GM19351 (cell line): ENCODE data around the gene PITX1.
"Not testable (repeated sequence)": the region's sequence is repeated elsewhere in the genome, so short reads cannot be mapped to it uniquely, and the experiment has no call there.

Experiments
- ATAC-seq: cut with Tn5 transposase; IDR thresholded peaks from one replicate; pipeline ENCODE4 v1.9.1; 2021; ENCODE audit warnings: mild to moderate bottlenecking, moderate library complexity; ENCODE audit not compliant: unreplicated experiment

The PITX1 gene

DNA sequence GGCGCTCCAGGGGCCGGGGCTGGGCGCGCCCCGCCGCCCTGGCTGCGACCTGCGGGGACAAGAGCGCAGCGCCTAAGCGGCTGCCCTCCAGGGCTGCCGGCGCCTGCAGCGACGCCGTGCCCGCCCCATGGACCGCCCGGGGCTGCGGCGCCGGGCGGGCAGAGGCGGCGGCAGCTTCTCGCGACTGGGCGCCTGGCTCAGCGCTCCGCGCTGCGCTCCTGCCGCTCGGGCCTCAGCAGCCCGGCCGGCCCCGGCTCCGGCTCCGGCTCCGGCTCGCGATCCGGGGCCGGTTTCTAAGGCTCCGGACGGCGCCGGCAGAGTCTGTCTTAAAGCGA lies at the start of gene PITX1:
TSS of gene PITX1 (minus strand) at position 328 of the 335 bp plus-strand sequence. CDS start 347 bp downstream, outside the sequence.
- ATAC-seq: no peak

DNA sequence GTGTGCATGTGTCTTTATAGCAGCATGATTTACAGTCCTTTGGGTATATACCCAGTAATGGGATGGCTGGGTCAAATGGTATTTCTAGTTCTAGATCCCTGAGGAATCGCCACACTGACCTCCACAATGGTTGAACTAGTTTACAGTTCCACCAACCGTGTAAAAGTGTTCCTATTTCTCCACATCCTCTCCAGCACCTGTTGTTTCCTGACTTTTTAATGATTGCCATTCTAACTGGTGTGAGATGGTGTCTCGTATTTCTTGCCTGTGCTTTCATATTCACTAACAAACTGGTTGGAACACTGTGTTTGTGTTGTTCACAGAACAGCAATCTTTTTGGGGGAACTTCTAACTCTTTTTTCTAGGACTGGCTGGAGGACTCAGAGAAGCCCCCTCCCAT lies 49.3 kb upstream of the PITX1 start:
- not testable (repeated sequence) for ATAC-seq

DNA sequence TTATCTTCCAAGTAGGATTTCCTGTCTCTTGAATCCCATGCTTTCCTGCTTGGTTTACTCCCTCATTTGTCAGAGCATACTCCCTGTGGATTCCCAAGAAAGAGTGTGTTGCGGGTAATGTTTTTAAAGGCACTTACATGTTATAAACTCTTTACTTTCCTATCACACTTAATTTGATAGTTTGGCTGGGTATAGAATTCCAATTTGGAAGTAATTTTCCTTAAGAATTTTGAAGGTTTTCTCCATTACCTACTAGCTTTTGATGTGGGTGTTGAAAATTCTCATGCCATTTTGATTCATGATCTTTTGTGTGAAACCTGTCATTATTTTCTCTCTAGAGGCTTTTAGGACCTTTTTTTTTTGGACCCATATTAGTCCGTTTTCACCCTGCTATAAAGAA lies 47.2 kb upstream of the PITX1 start:
- no peak for ATAC-seq

DNA sequence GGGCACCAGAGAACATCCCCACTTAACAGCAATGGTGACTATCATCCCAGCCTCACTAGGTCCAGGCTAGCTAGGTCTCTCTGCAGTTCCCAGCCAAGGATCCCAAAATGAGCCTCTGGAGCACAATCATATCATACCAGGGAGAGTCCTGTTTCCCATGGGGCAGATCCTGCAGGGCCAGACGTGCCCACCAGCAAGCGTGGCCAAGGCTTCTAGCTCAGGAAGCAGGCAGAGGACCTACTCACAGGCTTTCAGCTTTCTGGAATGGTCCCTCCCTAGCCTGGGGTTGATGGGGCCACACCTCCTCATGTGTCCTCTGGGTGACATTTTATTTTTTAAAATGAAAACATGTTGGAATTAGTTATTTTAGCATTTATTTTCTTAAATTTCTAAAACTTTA lies 45.7 kb upstream of the PITX1 start:
- ATAC-seq: no peak

- no peak for ATAC-seq
These were observed 45.2 kb upstream of the PITX1 start for GRCh38 chr5:135079099-135079681.

GRCh38 chr5:135076801-135077200 lies 42.8 kb upstream of the PITX1 start:
- no peak for ATAC-seq

DNA sequence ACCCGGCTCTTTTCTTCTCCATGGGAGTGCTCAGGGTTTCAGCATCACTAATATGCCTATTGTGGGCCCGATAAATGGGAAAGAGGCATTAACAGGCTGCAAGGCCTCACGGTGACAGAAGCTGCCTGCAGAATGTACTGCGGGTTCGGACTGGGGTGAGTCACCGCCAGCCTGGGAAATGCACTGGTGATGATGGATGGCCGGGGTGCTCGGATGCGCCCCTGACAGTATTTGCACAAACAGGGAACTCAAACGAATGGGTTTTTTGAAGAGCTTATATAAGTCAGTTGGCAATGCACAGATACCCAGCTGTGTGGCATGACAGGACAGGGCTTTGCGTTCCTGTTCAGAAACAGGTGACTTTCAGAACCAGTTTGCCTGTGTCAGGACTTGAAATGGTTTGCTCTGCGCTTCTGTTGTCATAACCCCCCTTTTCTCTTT lies 42.0 kb upstream of the PITX1 start:
- ATAC-seq: no peak

- no peak for ATAC-seq
These were observed 41.6 kb upstream of the PITX1 start for GRCh38 chr5:135075621-135076020.

DNA sequence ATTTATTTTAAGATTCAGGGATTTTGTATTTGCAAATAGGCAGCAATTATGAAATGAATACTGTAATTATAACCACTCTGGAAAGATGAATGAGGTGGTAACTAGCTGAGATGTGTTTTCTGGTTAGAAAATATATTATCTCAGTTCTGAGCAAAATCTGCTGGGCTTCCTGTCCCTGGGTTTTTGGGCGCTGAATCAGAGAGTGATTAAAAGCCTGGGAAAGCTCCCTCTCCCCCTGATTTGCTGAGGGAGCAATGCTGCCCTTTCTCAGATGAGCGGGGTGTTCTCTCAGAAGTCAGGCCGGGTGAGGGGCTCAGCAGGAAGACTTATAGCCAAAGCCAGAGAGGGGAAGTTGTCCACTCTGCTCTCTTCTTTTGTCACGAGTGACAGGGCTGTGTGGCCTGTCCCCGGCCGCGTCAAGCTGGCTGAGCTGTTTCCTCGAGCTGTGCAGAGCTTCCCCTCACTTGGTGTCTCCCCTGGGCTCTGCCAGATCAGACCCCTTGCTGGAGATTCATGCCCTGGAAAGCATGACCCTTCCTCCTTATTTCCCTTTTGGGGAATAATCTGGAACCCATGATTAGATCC lies 39.8 kb upstream of the PITX1 start:
- ATAC-seq: no peak

- no peak for ATAC-seq
These were observed 38.6 kb upstream of the PITX1 start for GRCh38 chr5:135072387-135073281.

GRCh38 chr5:135071311-135071710 lies 37.3 kb upstream of the PITX1 start:
- ATAC-seq: no peak

- ATAC-seq: no peak
These were observed 36.0 kb upstream of the PITX1 start for GRCh38 chr5:135069895-135070657.

DNA sequence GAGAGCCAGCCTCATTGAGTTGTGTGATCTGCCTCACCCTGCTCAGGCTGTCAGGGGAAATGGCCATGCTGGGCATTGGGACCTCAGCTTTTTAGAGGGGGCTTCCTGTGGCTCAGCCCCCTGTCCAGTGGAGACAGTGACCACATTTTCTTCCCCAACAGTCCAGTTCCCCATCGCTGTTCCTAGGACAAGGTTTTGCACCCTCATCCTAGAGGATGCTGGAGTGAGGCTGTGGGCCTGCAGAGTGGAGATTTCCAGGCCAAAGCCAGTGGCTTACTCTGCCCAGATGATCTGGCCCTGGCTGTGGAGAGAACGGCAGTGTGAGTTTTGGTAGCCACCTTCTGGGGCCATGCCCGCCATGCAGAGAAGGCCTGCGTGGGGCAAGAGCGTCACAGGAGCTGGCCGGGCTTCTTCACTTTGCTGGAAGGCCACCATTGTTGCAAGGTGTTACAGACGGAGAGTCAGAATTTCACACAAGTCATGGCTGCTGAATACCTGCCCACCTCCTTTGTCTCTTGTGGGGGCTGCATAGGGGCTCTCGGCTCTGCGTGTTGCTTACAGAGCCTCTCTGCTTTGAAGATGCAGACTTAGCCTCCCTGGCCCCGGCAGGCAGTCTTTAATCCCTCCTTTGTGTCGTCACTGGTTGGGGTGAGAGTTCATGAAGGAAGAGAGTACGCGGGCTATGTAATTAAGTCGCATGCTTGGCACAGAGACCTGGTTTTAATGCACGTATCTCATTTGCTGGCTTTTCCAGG lies 35.2 kb upstream of the PITX1 start:
- no peak for ATAC-seq

DNA sequence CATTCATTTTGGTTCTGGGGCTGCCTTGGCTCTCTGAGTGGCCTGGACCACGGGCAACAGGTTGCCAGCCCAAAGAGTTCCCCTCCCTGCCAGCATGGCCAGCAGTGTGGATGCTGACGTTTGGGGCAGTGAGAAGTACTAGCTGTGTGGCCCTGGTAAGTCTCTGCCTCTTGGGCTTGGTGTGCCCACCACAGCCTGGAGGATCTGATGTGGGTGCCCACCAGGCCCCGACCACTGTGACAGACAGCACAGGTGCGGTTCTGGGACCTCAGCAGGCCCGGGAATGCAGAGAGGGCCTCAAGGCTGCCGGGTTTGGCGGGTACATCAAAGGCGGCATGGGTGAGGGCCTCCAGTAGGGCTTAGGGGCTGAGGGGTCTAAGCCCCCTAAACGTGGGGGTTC lies 33.6 kb upstream of the PITX1 start:
- no peak for ATAC-seq

DNA sequence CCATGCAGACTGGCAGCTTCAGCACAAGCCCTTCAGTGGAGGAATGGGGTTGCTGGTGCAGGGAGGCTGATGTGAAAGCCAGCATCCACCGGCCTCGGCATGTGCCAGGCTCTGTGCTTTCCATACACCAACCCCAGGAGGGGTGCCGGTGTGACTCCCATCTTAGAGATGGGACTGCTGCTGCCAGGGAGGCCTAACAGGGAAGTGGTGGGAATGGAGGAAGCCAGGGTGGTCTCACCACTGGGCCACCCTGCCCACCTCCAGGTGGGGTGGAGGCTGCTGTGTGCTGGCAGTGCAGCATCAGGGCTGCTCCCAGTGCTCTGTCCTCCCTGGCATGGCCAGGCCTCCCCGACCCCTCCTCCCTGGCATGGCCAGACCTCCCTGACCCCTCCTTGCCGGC lies 32.8 kb upstream of the PITX1 start:
- no peak for ATAC-seq

- no peak for ATAC-seq
These were observed 31.6 kb upstream of the PITX1 start for GRCh38 chr5:135065306-135066265.

GRCh38 chr5:135064235-135064570 lies 30.2 kb upstream of the PITX1 start:
- ATAC-seq: no peak

- ATAC-seq: no peak
These were observed 29.6 kb upstream of the PITX1 start for GRCh38 chr5:135063511-135064234.

DNA sequence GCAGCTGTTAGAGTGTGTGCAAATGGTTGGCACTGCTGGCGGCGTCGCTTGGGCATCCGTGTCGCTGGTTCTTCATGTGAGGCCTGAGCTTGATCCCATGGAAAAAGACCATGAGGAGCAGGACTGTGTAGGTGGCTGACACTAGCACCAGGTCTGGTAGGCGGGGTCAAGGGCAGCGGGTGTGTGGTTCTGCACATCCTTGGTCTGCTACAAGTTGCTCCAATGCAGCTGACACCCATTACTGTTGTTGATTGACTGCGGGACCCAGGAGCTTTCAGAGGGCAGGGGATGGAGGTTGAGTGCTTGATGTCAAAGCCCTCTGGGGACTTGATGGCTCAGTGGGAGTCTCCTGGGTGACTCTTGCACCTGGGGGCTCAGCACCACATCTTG lies 29.0 kb upstream of the PITX1 start:
- ATAC-seq: no peak
